SU-DHL-6 (cell line): ENCODE measurements around the gene TRRAP.

ENCODE experiments used
- H2AFZ ChIP-seq: fragments of 200-600 bp; sonication (generic); 2 replicates; pipeline ENCODE4 v1.6.1; 2014; ENCODE audit warnings: low read depth, mild to moderate bottlenecking, moderate library complexity, mixed read lengths, antibody characterized with exemption, low read length; ENCODE audit not compliant: severe bottlenecking
- H3F3A ChIP-seq: fragments of 200-600 bp; shearing (Covaris generic); 2 replicates; pipeline ENCODE4 v1.6.0; 2016; ENCODE audit warnings: antibody characterized with exemption, mild to moderate bottlenecking; ENCODE audit not compliant: insufficient read depth
- H3K27ac ChIP-seq: fragments of 200-600 bp; sonication (generic); 2 replicates; pipeline ENCODE4 v1.5.1; 2016; ENCODE audit warnings: low read depth, mild to moderate bottlenecking, low read length, moderate library complexity, mixed read lengths
- H3K27me3 ChIP-seq: fragments of 200-600 bp; sonication (generic), shearing (Covaris generic); 2 replicates; pipeline ENCODE4 v1.6.0; 2014; ENCODE audit warnings: mild to moderate bottlenecking, low read length
- H3K36me3 ChIP-seq: fragments of 200-600 bp; sonication (generic); 2 replicates; pipeline ENCODE4 v1.6.1; 2014; ENCODE audit warnings: mild to moderate bottlenecking, low read length, mixed read lengths
- H3K4me2 ChIP-seq: fragments of 300-600, 200-600 bp; shearing (Covaris generic), sonication (generic); 2 replicates; pipeline ENCODE4 v1.6.0; 2014; ENCODE audit warnings: low read length, low read depth, mild to moderate bottlenecking; ENCODE audit not compliant: poor library complexity, severe bottlenecking
- H3K4me3 ChIP-seq: fragments of 200-600 bp; sonication (generic); 2 replicates; pipeline ENCODE4 v1.5.1; 2014; ENCODE audit warnings: antibody characterized with exemption, low read length, mild to moderate bottlenecking, mixed read lengths; ENCODE audit not compliant: insufficient read depth, poor library complexity, severe bottlenecking
- H3K79me2 ChIP-seq: fragments of 200-600 bp; sonication (generic); 2 replicates; pipeline ENCODE4 v1.6.1; 2014; ENCODE audit warnings: mild to moderate bottlenecking, low read length, moderate library complexity; ENCODE audit not compliant: insufficient read depth
- H3K9ac ChIP-seq: fragments of 200-600 bp; sonication (generic); 2 replicates; pipeline ENCODE4 v1.7.0; 2014; ENCODE audit warnings: mild to moderate bottlenecking, low read length
- H3K9me2 ChIP-seq: fragments of 200-600 bp; sonication (generic); replicated peaks from 2 replicates; pipeline ENCODE4 v1.6.1; 2014; ENCODE audit warnings: low read length; ENCODE audit not compliant: insufficient read depth
- H3K9me3 ChIP-seq: fragments of 200-600 bp; sonication (generic); 2 replicates; pipeline ENCODE4 v1.6.1; 2014; ENCODE audit warnings: low read length, mixed read lengths; ENCODE audit not compliant: insufficient read depth
- H4K20me1 ChIP-seq: fragments of 200-600 bp; sonication (generic); 2 replicates; pipeline ENCODE4 v1.6.1; 2014; ENCODE audit warnings: low read depth, mild to moderate bottlenecking, antibody characterized with exemption, low read length, moderate library complexity, mixed read lengths
- EZH2phosphoT487 ChIP-seq: fragments of 200-600 bp; sonication (generic), shearing (Covaris generic); conservative IDR thresholded peaks from 2 replicates; pipeline ENCODE4 v1.6.1; 2018; ENCODE audit warnings: mild to moderate bottlenecking, antibody characterized with exemption, low read length, moderate library complexity, mixed read lengths
- TF ChIP-seq, protein P1 (sequence below): fragments of 200-600 bp; sonication (generic); IDR thresholded peaks from one replicate; pipeline ENCODE4 v1.5.1; 2017; ENCODE audit warnings: antibody characterized with exemption, mild to moderate bottlenecking, low read length, moderate library complexity; ENCODE audit not compliant: insufficient read depth, poor library complexity, severe bottlenecking

Gene TRRAP

DNA sequence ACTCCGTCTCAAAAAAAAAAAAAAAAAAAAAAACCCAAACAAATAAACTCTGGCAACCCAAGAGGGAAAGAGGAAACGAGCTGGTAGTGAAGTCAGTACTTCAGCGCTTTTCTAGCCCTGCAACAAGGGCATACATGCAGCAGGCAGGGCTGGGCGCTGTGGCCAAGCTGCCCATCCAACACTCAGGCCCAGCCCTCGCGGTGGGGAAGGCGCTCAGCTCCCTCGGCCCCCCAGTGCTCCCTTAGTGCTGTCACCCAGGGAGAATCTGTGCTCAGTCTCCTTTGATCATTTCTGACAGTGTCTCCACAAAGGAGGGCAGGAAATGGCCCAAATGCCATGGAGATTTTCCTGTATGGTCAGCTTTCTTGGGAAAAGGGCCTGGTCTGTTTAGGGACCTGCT is 168.4 kb downstream of the TRRAP start:
- H3K4me3 ChIP-seq = no peak overlapping the region
- peaks cover 14% of the 10 kb centered on the region; the same call in 1 of the 2 replicates for H3K36me3 ChIP-seq
- TF ChIP-seq EZH2phosphoT487 = no peak
- TF ChIP-seq, protein P1, sequence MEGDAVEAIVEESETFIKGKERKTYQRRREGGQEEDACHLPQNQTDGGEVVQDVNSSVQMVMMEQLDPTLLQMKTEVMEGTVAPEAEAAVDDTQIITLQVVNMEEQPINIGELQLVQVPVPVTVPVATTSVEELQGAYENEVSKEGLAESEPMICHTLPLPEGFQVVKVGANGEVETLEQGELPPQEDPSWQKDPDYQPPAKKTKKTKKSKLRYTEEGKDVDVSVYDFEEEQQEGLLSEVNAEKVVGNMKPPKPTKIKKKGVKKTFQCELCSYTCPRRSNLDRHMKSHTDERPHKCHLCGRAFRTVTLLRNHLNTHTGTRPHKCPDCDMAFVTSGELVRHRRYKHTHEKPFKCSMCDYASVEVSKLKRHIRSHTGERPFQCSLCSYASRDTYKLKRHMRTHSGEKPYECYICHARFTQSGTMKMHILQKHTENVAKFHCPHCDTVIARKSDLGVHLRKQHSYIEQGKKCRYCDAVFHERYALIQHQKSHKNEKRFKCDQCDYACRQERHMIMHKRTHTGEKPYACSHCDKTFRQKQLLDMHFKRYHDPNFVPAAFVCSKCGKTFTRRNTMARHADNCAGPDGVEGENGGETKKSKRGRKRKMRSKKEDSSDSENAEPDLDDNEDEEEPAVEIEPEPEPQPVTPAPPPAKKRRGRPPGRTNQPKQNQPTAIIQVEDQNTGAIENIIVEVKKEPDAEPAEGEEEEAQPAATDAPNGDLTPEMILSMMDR = no peak
- no peaks in the 10 kb centered on the region for H3K27me3 ChIP-seq
- H2AFZ ChIP-seq = no peak overlapping the region
- H3K27ac ChIP-seq = no peak overlapping the region
- H3K9me2 ChIP-seq = no peaks in the 10 kb centered on the region
- no peaks in the 10 kb centered on the region for H3K9me3 ChIP-seq
- no peaks in the 10 kb centered on the region; the same call in 1 of the 2 replicates for H4K20me1 ChIP-seq
- H3K79me2 ChIP-seq = no peaks in the 10 kb centered on the region
- H3K9ac ChIP-seq = no peak overlapping the region
- H3F3A ChIP-seq = 0 out of 2 replicates have a peak, but pooled peaks cover 4% of the 10 kb centered on the region
- no peak overlapping the region for H3K4me2 ChIP-seq

GRCh38 chr7:99047526-99048077 is 169.3 kb downstream of the TRRAP start:
- Histone ChIP-seq H3K27me3 (no peaks in the 10 kb centered on the region), H2AFZ (no peak overlapping the region), H3K4me3 (no peak overlapping the region), H3K4me2 (no peak overlapping the region), H3K9me2 (no peaks in the 10 kb centered on the region), H3K79me2 (no peaks in the 10 kb centered on the region), H3K27ac (no peak overlapping the region), H3F3A (0 out of 2 replicates have a peak, but pooled peaks cover 4% of the 10 kb centered on the region), H3K9me3 (no peaks in the 10 kb centered on the region), H4K20me1 (no peaks in the 10 kb centered on the region; the same call in 1 of the 2 replicates), H3K9ac (no peak overlapping the region), H3K36me3 (peaks cover 22% of the 10 kb centered on the region)
- TF ChIP-seq EZH2phosphoT487 = no peak
- TF ChIP-seq, protein P1 = no peak

DNA sequence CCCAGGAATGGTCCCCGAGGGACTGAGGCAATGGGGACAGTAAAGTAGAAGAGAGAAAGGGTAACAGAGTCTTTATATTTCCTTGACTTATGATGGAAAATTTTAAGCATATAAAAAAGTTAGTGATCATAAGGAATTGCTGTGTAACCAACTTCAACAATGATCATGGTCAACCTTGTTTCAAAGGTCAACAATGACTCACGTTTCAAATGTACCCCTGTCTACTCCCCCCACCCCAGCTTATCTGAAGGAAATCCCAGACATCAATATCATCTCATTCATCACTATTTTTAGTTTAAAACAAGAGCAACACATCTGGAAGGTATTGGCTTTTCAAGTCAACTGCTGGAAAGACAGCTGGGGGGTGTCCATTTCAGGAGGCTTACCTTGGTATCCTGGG is 172.6 kb downstream of the TRRAP start:
- no peaks in the 10 kb centered on the region for H3K27me3 ChIP-seq
- 0 out of 2 replicates have a peak, but pooled peaks cover 4% of the 10 kb centered on the region for H3F3A ChIP-seq
- H3K36me3 ChIP-seq = peaks cover 25% of the 10 kb centered on the region
- no peak overlapping the region for H3K4me2 ChIP-seq
- H3K9me2 ChIP-seq = no peaks in the 10 kb centered on the region
- no peaks in the 10 kb centered on the region for H3K79me2 ChIP-seq
- H3K27ac ChIP-seq = no peak overlapping the region
- no peak overlapping the region for H3K9ac ChIP-seq
- TF ChIP-seq, protein P1 = no peak
- TF ChIP-seq EZH2phosphoT487 = no peak
- no peak overlapping the region for H3K4me3 ChIP-seq
- no peak overlapping the region for H2AFZ ChIP-seq
- H3K9me3 ChIP-seq = no peaks in the 10 kb centered on the region
- H4K20me1 ChIP-seq = no peaks in the 10 kb centered on the region
